ENCODE measurements around the gene CACNA1B.

DNA sequence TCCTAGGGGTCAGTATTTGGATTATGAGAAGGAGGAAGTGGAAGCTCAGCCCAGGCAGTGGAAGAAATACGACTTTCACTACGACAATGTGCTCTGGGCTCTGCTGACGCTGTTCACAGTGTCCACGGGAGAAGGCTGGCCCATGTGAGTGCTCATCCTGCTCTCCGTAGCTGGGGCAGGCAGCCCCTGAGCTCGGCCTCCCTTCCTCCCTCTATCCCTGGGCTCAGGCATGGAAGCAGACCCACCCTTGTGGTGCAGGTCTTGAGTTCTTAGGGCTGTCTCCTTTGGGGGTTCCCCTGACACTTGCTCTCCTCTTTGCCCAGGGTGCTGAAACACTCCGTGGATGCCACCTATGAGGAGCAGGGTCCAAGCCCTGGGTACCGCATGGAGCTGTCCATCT lies 180.1 kb downstream of the CACNA1B start:
- TF ChIP-seq GABPB1 (CRISPR knock-in tag; IDR thresholded peaks at IDR 0.05) (no peak), CEBPG (CRISPR knock-in tag; IDR thresholded peaks at IDR 0.05) (no peak), CEBPG (tag; conservative IDR thresholded peaks at IDR 0.05 in 1 of 2, IDR thresholded peaks at IDR 0.05 in 1 of 2) (no peak), RFX5 (IDR thresholded peaks at IDR 0.05; ENCODE audit: low read depth, low read length) (no peak), SOX6 (IDR thresholded peaks at IDR 0.05) (no peak), POLR2G (IDR thresholded peaks at IDR 0.05; ENCODE audit: low read depth, low read length) (no peak), SREBF2 (CRISPR knock-in tag; IDR thresholded peaks at IDR 0.05) (no peak), POLR2A (conservative IDR thresholded peaks at IDR 0.05) (no peak)
- TF ChIP-seq, protein P1, sequence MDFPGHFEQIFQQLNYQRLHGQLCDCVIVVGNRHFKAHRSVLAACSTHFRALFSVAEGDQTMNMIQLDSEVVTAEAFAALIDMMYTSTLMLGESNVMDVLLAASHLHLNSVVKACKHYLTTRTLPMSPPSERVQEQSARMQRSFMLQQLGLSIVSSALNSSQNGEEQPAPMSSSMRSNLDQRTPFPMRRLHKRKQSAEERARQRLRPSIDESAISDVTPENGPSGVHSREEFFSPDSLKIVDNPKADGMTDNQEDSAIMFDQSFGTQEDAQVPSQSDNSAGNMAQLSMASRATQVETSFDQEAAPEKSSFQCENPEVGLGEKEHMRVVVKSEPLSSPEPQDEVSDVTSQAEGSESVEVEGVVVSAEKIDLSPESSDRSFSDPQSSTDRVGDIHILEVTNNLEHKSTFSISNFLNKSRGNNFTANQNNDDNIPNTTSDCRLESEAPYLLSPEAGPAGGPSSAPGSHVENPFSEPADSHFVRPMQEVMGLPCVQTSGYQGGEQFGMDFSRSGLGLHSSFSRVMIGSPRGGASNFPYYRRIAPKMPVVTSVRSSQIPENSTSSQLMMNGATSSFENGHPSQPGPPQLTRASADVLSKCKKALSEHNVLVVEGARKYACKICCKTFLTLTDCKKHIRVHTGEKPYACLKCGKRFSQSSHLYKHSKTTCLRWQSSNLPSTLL (IDR thresholded peaks at IDR 0.05), result no peak
- TF ChIP-seq, protein P2, sequence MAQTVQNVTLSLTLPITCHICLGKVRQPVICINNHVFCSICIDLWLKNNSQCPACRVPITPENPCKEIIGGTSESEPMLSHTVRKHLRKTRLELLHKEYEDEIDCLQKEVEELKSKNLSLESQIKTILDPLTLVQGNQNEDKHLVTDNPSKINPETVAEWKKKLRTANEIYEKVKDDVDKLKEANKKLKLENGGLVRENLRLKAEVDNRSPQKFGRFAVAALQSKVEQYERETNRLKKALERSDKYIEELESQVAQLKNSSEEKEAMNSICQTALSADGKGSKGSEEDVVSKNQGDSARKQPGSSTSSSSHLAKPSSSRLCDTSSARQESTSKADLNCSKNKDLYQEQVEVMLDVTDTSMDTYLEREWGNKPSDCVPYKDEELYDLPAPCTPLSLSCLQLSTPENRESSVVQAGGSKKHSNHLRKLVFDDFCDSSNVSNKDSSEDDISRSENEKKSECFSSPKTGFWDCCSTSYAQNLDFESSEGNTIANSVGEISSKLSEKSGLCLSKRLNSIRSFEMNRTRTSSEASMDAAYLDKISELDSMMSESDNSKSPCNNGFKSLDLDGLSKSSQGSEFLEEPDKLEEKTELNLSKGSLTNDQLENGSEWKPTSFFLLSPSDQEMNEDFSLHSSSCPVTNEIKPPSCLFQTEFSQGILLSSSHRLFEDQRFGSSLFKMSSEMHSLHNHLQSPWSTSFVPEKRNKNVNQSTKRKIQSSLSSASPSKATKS (CRISPR knock-in tag; IDR thresholded peaks at IDR 0.05), result no peak
- TF ChIP-seq, protein P3, sequence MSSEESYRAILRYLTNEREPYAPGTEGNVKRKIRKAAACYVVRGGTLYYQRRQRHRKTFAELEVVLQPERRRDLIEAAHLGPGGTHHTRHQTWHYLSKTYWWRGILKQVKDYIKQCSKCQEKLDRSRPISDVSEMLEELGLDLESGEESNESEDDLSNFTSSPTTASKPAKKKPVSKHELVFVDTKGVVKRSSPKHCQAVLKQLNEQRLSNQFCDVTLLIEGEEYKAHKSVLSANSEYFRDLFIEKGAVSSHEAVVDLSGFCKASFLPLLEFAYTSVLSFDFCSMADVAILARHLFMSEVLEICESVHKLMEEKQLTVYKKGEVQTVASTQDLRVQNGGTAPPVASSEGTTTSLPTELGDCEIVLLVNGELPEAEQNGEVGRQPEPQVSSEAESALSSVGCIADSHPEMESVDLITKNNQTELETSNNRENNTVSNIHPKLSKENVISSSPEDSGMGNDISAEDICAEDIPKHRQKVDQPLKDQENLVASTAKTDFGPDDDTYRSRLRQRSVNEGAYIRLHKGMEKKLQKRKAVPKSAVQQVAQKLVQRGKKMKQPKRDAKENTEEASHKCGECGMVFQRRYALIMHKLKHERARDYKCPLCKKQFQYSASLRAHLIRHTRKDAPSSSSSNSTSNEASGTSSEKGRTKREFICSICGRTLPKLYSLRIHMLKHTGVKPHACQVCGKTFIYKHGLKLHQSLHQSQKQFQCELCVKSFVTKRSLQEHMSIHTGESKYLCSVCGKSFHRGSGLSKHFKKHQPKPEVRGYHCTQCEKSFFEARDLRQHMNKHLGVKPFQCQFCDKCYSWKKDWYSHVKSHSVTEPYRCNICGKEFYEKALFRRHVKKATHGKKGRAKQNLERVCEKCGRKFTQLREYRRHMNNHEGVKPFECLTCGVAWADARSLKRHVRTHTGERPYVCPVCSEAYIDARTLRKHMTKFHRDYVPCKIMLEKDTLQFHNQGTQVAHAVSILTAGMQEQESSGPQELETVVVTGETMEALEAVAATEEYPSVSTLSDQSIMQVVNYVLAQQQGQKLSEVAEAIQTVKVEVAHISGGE (CRISPR knock-in tag; IDR thresholded peaks at IDR 0.05), result no peak
- TF ChIP-seq, protein P4, sequence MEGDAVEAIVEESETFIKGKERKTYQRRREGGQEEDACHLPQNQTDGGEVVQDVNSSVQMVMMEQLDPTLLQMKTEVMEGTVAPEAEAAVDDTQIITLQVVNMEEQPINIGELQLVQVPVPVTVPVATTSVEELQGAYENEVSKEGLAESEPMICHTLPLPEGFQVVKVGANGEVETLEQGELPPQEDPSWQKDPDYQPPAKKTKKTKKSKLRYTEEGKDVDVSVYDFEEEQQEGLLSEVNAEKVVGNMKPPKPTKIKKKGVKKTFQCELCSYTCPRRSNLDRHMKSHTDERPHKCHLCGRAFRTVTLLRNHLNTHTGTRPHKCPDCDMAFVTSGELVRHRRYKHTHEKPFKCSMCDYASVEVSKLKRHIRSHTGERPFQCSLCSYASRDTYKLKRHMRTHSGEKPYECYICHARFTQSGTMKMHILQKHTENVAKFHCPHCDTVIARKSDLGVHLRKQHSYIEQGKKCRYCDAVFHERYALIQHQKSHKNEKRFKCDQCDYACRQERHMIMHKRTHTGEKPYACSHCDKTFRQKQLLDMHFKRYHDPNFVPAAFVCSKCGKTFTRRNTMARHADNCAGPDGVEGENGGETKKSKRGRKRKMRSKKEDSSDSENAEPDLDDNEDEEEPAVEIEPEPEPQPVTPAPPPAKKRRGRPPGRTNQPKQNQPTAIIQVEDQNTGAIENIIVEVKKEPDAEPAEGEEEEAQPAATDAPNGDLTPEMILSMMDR (IDR thresholded peaks at IDR 0.05 in 2 of 3, conservative IDR thresholded peaks at IDR 0.05 in 1 of 3; ENCODE audit: insufficient read depth in 2 of 3, low read depth in 1 of 3, low read length in 3 of 3), result no peak
- TF ChIP-seq, protein P5, sequence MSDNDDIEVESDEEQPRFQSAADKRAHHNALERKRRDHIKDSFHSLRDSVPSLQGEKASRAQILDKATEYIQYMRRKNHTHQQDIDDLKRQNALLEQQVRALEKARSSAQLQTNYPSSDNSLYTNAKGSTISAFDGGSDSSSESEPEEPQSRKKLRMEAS (CRISPR knock-in tag; IDR thresholded peaks at IDR 0.05), result no peak
